BJ (cell line): Measurements from ENCODE around the gene CDYL2. TPM values are rescaled to one million over a fixed set of nuclear protein-coding genes. Genes with fewer than 3 reads are reported as not detected.

ENCODE experiments used
- CTCF ChIA-PET: fragments of 350-600 bp; formaldehyde crosslinking; extraction: SDS; loops from one replicate; lab custom pipeline; 2021; ENCODE audit warnings: antibody characterized with exemption, inconsistent platforms; lab: Yijun Ruan, JAX
- POLR2A ChIA-PET: fragments of 300-600 bp; sonication (Branson Sonifier 250); formaldehyde crosslinking; extraction: SDS; loops from one replicate; lab custom pipeline; 2021; ENCODE audit warnings: antibody characterized with exemption; lab: Charles Lee
- DNase-seq: peaks from one replicate; pipeline ENCODE4 v3.0.0-alpha.2; 2011; ENCODE audit warnings: low read depth
- H3K27me3 ChIP-seq: 2 replicates; pipeline ENCODE4 v1.6.0; 2011; ENCODE audit warnings: low read length; ENCODE audit not compliant: control insufficient read depth, insufficient read depth
- H3K36me3 ChIP-seq: 2 replicates; pipeline ENCODE4 v1.5.1; 2011; ENCODE audit warnings: low read length; ENCODE audit not compliant: control insufficient read depth, insufficient read depth
- H3K4me3 ChIP-seq: 2 replicates; pipeline ENCODE4 v1.5.1; 2011; ENCODE audit warnings: low read depth, mild to moderate bottlenecking, control low read depth, low read length
- polyA plus RNA-seq: library from polyadenylated mRNA; depleted of rRNA; stranded (reverse); fragments of >200 nt; gene quantifications from 2 replicates; pipeline ENCODE4 v1.2.3, GENCODE V29; 2011
- TF ChIP-seq, protein P1 (sequence below): IDR thresholded peaks from 2 replicates; pipeline ENCODE4 v1.5.1; 2011; ENCODE audit warnings: low read depth, mild to moderate bottlenecking, control low read depth, inconsistent platforms, low read length, moderate library complexity; ENCODE audit not compliant: insufficient read depth

CDYL2 gene
- polyA plus RNA-seq, 1 experiment = 0.87 TPM

DNA sequence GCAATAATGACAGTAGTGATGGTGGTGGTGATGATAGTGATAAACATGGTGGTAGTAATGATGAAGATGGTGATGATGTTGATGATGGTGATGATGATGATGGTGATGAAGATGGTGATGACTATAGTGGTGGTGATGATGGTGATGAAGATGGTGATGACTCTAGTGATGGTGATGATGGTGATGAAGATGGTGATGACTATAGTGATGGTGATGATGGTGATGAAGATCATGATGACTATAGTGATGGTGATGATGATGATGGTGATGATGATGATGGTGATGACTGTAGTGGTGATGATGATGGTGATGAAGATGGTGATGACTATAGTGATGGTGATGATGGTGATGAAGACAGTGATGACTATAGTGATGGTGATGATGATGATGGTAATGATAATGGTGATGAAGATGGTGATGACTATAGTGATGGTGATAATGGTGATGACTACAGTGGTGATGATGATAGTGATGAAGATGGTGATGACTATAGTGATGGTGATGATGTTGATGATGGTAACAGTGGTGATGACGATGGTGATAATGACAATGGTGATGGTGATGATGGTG, 228.0 kb downstream of the CDYL2 start:
- no peak overlapping the region for H3K4me3 ChIP-seq
- no peaks in the 10 kb centered on the region for H3K27me3 ChIP-seq
- ChIA-PET CTCF (no interaction called here), POLR2A (no interaction called here)
- TF ChIP-seq, protein P1, sequence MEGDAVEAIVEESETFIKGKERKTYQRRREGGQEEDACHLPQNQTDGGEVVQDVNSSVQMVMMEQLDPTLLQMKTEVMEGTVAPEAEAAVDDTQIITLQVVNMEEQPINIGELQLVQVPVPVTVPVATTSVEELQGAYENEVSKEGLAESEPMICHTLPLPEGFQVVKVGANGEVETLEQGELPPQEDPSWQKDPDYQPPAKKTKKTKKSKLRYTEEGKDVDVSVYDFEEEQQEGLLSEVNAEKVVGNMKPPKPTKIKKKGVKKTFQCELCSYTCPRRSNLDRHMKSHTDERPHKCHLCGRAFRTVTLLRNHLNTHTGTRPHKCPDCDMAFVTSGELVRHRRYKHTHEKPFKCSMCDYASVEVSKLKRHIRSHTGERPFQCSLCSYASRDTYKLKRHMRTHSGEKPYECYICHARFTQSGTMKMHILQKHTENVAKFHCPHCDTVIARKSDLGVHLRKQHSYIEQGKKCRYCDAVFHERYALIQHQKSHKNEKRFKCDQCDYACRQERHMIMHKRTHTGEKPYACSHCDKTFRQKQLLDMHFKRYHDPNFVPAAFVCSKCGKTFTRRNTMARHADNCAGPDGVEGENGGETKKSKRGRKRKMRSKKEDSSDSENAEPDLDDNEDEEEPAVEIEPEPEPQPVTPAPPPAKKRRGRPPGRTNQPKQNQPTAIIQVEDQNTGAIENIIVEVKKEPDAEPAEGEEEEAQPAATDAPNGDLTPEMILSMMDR = no peak
- H3K36me3 ChIP-seq = no peaks in the 10 kb centered on the region
- DNase-seq = no peak

GRCh38 chr16:80573700-80574120, 230.7 kb downstream of the CDYL2 start:
- ChIA-PET CTCF (no interaction called here), POLR2A (no interaction called here)
- TF ChIP-seq, protein P1 = no peak

GRCh38 chr16:80570106-80570478, 234.3 kb downstream of the CDYL2 start:
- no peak for DNase-seq
- TF ChIP-seq, protein P1 = no peak
- no peaks in the 10 kb centered on the region for H3K36me3 ChIP-seq
- no peaks in the 10 kb centered on the region for H3K27me3 ChIP-seq
- ChIA-PET CTCF (no interaction called here), POLR2A (no interaction called here)
- H3K4me3 ChIP-seq = no peak overlapping the region

More at GRCh38 chr16:80573700-80574120, 230.7 kb downstream of the CDYL2 start:
- Histone ChIP-seq H3K4me3 (no peak overlapping the region), H3K36me3 (no peaks in the 10 kb centered on the region), H3K27me3 (no peaks in the 10 kb centered on the region)
- DNase-seq = no peak

- DNase-seq = no peak
- CTCF ChIA-PET = interaction anchor here (0.6 kb wide), 1 partner anchor 242 kb away, joined by 3 read pairs; no protein-coding TSS in a partner anchor
- Histone ChIP-seq H3K4me3 (no peak overlapping the region), H3K36me3 (no peaks in the 10 kb centered on the region), H3K27me3 (no peaks in the 10 kb centered on the region)
- POLR2A ChIA-PET = no interaction called here
- TF ChIP-seq, protein P1 = no peak
Observed at GRCh38 chr16:80569440-80570105, 234.8 kb downstream of the CDYL2 start.

- CTCF ChIA-PET = no interaction called here
- TF ChIP-seq, protein P1 = no peak
- peaks cover 1% of the 10 kb centered on the region; the same call in 1 of the 2 replicates for H3K27me3 ChIP-seq
- no peak overlapping the region for H3K4me3 ChIP-seq
- no peak for DNase-seq
- H3K36me3 ChIP-seq = no peaks in the 10 kb centered on the region
- POLR2A ChIA-PET = interaction anchor here (0.6 kb wide), 1 partner anchor 394 kb away, joined by 3 read pairs; no protein-coding TSS in a partner anchor
Observed at GRCh38 chr16:80564394-80564793, 240.0 kb downstream of the CDYL2 start.
